ENCODE measurements around the gene AK1.
"Not testable (repeated sequence)": the region's sequence is repeated elsewhere in the genome, so short reads cannot be mapped to it uniquely, and the experiment has no call there.

The AK1 gene

DNA sequence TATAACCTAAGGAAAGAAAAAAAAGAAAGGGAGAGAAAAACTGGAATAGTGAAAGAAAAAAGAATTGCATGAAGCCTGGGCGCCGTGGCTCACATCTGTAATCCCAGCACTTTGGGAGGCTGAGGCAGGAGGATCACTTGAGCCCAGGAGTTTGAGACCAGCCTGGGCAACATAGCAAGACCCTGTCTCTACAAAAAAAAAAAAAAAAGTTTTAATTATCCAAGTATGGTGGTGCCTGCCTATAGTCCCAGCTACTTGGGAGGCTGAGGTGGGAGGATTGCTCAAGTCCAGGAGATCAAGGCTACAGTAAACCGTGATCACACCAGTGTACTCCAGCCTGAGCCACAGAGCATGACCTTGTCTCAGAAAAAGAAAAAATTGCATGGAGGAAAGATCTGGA lies 4.2 kb upstream of the AK1 start:
- not testable (repeated sequence) for DNase-seq

DNA sequence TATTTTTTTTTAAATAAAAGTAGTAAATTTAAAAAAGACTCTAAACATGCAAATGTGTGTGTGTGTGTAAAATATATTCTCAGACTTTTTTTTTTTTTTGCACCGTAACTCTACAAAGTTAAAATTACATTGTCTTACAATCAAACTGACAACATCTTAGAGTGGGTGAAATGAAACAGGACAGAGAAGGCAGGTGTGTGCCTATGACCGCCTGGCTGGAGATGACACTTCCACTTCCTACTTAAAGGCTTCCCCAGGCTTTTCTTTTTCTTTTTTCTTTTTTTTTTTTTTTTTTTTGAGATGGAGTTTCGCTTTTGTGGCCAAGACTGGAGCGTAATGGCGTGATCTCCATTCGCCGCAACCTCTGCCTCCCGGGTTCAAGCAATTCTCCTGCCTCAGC lies 2.7 kb upstream of the AK1 start:
- DNase-seq: no peak

DNA sequence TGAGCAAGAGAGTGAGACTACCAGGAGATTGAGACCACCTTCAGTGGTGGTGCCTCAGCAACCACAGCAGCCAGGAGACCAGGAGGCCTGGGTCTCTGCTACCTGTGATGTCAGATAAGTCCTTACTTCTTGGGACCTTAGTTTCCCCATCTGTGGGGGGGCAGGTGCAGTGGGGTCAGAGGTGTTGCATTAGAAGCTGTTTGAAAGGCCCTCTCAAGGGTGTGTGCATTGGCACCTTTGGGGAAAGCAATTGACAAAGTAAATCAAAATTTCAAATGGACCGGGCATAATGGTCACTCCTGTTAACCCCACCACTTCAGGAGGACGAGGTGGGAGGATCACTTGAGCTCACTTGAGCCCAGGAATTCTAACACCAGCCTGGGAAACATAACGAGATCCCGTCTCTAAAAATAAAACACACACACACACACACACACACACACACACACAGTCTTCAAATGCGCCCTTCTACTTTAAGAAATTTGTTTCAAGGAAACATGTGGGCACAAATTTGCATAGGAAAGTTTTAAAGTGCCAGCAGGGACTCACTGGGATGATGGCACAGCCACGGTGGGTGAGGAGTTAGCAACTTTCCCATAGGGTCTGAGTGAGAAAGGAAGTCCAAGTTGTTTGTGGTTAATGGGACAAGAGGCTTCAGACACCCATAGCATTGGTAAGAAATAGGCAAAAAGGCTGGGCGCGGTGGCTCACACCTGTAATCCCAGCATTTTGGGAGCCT lies 1.3 kb upstream of the AK1 start:
- no peak for DNase-seq

DNA sequence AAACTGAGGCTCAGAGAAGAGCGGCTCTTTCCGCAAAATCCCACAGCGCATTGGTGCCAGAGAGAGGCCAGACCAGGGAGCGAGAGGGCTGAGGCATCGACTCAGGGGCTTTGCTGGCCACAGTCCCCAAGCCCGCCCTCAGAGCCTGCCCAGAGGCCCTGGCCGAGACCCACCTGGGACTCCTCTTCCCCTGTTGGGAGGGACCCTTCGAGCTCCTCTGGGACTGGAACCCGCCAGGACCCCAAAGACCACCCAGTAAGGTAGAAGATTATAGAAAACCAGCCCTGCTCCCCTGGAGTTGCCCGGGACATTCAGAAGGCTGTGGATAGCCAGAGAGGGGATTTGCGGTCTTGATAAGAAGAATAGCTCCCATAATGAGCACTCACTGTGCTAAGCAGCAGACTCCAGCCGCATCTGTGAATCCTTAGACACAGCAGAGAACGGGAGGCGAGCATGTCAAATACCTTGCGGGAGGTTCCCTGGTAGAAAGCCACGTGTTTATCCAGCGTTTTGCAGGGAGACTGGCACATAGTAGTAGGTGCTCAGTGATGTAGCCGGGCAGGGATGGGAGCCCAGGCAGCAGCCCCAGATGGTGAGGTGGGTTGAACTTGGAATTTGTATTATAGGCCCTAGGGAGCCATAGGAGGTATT lies 651 bp upstream of the AK1 start:
- DNase-seq: no peak

DNA sequence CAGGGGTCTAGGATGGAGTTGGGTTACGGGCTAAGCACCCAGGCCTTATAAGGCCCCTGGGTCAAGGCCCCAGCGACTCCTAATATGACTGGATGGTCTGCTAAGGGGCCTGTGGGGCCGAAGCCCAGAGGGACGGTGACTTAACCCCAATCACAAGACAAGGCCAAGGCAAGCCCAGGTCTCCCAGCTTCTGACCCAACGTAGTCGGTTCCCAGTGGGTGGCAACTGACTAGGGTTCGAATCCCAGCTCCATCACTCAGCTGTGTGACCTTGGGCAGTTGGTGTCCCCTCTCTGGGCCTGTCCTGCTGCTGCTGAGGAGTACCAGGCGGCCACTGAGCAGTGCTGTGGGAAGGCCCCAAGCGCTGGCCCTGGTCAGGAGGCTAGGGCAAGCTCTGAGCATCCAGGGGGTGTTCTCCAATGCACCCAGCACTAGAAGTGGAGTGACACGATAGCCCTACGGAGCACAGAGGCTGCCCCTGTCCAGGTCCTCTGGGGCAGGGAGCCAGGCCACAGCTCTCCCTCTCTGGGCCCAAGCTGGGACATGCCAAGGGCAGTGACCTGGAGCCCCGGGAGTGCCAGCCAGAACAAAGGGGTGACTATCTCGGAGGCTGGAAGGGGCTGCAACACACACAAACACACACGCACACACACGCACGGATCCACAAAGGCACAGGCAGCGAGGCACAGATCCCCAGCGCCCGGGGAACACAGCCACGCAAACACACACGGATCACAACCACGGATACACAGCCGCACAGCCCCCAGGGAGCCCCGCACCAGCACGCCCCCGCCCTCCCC lies 512 bp downstream of the AK1 start:
- no peak for DNase-seq

DNA sequence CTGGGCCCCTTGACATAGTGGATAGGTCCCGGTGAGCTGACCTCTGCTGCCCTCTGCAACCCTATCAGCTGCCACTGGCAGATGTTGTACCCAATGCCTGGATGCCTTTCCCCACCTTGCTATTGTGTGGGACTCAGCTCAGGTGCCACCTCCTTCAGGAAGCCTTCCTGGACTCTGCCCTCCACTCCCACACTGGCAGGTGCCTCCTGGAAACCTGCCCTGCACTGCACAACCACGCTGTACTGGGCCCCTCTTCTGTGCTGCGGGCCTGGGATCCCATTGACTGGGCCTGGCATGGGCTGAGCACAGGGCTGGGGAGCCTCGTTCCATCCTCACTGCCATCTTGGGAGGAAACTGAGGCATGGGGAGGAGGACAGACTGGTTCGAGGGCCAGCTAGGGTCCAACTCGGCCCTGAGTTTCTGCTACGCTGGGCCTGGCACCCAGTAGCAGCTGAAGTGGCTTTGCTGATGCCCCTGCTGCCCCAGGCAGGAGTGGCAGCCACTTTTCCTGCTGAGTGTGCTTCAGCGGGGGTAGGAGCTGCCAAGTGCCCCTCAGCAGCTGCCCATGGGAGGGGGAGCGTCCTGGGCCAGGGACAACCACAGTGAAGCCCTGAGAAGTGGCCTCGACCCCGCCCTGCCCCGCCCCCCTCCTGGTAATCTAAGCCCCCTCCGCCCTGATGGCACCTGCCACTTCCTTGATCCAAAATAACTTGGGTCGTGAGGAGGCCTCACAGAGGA lies 1.3 kb downstream of the AK1 start:
- no peak for DNase-seq

DNA sequence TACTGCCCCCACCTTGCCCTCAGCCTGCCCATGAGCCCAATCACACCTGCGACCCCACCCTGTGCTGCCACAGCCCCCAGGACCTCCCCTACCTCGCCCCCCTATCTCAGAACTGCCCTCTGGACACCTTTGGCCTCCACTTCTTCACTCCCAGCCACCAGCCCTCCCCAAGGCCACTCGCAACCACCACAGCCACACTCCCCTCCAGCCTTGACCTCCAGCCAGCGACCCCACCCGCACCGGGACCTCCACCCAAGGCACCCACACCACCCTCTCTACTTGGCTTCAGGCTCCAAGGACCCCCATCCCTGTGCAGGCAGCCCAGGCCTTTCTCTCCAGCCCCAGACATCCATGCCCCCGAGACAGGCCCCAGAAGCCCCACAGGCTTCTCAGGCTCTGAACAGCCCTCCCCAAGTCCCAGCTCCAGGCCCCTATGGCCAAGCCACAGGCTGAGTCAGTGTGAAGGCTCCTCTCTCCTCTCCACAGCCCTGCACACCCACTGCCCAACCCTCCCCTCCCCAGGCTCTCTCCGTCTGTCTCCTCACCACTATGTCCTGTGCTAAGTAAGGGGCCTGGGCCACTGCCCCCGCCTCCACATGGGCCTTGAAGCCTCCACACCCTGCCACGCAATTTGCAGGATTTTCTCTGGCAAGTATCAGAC lies 2.0 kb downstream of the AK1 start:
- DNase-seq: no peak

DNA sequence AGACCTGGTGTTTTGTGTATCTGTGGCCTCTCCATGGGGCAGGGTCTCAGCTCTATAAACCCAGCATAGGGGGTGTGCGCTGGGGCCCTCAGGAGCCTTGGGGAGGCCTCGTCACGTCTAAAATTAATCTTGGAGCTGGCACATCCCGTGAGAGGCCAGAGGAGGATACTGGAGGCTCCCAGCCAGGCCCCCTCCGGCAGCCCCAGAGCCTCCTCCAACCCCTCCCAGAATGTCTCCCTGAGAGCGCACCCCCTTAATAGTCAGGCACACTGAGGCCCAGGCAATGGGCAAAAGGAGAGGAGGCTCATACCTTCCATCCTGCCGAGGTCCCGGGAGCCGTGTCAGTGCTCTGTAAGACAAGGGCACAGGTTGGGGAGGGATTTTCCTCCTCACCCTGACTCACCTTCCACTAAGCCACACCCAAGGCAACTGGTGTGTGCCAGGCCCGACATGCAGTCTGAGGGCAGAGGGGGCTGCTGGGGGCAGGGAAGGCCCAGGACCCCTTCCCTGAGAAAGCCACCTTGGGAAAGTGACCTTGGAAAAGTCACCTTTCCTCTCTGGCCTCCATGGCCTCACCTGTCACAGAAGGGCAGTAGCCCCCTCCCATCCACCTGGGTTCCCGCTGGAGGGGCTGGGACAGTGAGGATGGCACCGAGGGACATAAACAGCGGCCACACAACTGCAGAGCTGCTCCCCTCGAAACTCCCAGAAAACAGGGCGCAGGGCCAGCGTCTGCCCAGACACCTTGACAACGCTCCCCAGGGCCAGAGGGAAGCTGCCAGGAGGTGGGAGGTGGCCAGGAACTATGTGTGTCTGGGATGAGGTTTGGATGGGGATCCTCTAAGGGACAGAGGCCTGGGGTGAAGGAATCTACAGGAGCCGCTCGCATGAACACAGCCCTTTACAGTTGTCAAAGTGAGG lies 2.9 kb downstream of the AK1 start:
- no peak for DNase-seq

DNA sequence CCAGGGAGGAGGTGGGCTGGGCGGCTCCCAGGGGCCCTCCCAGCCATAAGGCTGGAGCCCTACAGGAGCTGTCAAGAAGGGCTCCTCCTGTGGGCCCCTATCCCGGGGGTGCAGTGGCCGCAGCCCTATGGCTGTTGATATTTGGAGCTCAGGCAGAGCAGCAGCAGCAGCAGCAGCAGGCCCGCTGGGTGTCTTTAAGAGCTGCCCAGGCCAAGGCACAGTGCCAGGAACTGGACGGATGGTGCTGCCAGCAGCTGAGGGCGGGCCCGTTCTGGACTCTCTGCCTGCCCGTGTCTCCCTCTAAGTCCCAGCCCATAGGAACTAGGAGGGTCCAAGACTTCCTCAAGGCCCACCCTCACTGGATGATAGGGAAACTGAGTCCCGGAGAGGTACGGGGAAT lies 3.6 kb downstream of the AK1 start:
- no peak for DNase-seq

DNA sequence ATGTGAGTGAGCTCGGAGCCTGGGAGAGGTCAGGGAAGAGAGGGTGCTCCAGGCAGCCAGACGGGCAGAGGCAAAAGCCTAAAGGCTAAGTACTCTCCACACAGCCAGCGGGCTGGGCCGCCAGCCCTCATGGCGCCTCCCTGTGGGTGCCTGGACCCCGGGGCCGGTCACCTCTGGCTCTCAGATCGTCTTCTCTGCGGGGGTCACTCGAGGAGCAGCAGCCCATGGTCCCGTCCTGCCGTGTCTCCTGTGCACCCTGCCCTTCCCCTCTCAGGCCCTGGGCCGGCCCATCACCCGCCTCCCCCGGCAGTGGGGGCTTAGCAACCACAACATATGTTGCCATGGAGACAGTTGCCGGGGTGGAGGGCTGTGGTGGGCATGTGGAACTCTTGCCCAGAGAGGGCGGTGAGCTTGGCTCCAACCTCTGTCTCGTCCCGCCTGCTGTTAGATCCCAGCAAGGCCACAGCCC lies 4.2 kb downstream of the AK1 start:
- no peak for DNase-seq

DNA sequence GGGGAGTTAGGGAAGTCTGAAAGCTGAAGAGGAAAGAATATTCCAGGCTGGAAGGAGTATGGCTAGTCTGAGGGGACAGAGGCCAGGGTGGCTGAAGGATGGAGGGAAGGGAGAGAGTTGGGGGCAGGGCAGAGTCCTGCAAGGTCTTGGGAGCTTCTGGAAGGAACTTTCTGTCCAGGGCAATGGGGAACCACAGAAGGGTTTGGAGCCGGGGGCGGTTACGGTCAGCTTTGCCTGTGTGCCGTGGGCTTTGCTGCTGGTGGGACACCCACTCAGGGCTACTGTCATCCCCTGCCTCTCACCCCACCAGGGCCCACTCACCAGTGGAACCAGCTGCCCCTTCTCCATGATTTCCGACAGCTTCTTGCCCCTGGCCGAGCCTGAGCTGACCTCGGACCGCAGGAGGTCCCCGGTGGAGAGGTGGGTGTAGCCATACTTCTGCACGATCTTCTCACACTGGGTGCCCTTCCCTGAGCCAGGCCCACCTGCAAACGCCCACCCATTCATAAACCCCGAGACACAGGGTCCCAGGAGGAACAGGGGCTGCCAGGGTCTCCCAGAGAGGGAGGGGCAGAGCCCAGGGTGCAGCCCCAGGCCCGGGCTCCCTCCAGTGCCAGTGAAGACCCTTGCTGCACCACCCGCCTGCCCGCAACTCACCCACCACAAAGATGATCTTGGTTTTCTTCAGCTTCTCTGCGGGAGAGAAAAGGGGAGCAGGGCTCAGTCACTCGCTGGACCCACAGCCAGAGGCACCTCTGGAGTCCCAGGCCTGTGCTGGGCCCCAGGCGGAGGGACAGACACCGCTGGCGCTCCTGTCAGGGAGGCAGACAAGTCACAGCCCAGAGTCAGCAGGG lies 4.9 kb downstream of the AK1 start:
- DNase-seq: no peak

DNA sequence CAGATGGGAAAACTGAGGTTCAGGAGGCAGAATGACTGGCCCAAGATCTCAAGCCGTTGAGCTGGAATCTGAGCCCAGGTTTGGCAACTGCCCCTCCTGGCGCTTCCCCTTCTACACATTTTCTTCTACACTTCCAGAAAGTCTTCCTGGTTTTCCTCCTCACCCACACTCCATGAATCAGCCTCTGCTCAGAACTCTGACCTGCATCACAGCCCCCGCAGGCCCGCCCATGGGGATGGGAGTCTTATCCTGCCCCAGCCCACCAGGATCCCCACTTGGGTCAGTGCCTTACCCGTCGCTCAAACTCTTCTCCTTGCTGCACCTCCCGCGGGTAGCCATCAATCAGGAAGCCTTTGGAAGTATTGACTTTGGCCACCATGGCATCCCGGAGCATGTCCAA lies 5.9 kb downstream of the AK1 start:
- DNase-seq: no peak

DNA sequence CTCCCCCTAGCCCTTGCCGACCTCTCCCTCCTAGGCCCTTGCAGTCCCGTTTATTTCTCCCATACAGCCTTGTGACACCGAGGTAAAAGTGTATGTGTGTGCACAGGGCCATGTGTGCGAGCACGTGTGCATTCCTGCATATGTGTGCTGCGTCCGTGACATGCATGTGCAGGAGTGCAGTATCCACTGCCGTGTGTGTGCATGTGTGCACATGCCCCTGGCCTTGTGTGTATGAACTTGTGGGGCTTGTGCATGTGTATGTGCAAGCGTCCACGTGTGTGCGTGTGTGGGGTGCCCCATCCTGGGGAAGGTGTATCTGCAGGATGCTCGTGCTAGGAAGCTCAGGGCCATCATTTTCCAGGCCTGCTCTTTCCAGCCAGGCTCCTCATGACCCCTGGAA lies 6.6 kb downstream of the AK1 start:
- DNase-seq: no peak

DNA sequence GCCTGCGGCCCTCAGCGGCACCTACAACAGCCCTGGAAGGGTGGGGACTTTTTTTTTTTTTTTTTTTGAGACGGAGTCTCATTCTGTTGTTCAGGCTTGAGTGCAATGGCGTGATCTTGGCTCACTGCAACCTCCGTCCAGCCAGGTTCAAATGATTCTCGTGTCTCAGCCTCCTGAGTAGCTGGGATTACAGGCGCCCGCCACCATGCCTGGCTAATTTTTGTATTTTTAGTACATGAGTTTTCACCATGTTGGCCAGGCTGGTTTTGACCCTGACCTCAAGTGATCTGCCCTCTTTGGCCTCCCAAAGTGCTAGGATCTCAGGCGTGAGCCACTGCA lies 7.4 kb downstream of the AK1 start:
- DNase-seq: not testable (repeated sequence)

DNA sequence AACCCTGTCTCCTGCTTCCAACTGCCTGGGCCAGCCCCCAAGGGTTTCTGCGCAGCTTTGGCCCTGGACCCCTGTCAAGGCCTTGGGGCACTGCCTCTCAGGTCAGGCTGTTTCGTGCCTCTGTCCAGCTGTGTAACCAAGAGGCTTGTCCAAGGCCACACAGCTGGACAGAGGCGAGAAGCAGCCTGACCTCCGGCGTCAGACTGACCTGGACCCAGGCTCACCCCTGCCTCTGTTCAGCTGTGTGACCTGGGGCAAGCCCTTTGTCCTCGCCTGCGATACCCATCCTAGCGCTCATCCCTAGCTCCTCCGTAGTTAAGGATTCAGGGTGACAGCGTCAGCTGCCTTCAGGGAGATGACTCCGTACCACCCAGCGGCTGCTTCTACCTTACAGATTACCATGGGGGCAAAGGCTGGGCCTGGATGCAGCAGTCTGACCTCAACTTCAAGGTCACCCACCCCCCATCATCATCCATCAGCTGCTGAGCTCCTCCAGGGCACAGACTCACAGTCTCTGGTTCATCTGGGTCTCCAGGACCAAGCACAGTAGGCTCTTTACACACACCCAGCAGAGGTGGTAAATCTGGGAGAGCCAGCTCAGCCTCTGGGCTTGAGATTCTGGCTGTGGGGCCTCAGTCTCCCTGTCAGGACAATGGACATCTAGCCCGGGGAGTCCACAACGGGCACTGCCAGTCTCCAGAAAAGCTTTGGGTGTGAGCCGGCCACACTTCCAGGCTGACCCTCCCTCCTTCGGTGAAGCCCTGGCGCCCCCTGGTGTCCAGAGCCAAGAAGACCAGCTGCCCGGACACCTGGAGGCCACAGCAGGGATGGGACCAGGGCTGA lies 7.9 kb downstream of the AK1 start:
- peak; percentile 57 for DNase-seq

DNA sequence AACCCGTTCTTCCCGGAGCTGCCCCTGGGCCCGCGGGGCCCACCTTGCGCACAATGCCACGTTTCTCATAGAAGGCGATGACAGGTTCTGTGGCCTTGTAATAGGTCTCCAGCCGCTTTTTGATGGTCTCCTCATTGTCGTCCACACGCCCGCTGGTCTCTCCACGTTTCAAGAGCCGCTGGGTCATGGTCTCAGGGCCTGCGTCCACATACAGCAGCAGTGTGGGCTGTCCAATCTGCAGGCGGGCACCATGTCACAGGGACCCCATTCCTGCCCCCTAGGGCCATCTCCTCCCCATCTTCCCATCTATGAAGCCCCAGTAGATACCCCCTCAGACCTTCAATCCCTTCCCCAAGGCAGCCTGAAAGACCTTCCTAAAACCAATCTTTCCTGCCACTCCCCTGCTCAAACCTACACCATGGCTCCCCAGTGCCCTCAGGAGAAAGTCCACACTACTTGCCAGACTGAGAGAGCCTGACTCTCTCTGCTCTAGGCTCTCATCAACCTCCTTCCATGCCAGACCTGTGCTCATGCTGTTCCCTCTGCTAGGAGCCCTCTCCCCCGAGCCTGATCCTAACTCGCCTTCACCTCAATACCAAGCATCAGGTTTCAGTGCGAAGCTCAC lies 9.1 kb downstream of the AK1 start:
- DNase-seq: no peak

DNA sequence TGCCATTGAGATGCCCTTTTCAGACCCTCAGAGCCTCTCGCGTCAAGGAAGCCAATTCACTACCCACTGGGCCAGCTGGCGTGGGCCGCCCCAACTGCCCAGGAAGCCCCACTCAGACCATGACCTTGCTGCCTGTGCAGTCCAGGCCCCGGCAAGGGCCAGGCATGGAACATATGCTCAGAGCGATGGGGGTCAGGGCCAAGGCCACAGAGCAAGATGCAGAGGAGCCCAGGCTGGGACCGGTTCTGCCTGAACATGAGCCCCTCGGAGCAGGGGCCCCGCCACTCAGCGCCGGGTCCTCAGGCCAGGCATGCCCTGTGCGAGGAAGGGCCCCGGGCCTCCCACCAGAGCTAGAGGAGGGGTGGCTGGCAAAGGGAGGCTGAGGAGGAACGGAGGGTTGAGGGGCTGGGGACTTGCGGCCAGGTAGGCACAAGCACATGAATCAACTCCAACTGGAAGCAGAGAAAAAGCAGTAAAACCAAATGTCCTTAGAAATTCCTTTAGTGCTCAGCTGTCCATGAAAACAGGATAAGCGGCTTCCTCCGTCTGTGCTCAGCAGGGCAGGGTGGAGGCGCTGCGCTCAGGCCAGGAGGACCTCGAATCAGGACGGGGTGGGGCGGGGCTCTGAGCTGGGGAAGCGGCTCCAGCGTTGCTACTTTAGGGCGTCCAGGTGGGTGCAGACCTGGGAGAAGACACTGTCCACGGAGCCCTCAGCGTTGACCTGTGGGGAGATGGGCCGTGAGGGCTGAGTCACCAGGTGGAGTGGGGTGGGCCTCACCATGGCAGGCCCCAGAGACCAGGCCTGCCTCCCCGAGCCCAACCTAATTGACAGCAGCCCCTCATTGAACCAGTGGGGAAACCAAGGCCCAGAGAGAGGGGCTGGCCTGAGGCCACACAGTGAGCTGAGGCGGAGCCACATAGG lies 9.9 kb downstream of the AK1 start:
- no peak for DNase-seq

DNA sequence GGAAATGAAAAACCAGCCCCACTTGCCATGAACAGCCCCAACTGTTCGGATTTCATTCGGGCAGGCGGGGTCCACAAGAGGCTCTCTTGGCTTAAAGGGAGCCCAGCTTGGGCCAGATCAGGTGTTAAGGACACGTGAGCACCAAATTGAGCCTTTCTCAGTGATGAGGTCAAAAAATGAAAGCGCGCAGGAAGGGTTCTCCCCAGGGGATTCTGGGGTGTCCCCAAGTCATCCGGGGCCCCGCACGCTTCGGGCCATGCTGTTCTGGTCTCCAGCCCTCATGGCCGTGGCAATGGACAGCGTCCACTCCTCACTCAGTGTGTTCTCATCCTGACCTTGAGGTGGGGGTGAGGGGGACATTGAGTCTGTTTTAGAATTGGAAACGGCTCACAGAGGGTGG lies 10.9 kb downstream of the AK1 start:
- no peak for DNase-seq
